Suppressor macrophage (primary cell): ENCODE measurements around the gene CENPP.

Experiments
- DNase-seq, 4 experiments: peaks; one replicate each; pipeline ENCODE4 v3.0.0-alpha.2; 2020 to 2022

The CENPP gene

GRCh38 chr9:92313624-92314012 is 12.1 kb upstream of the CENPP start:
- DNase-seq = no peak

DNA sequence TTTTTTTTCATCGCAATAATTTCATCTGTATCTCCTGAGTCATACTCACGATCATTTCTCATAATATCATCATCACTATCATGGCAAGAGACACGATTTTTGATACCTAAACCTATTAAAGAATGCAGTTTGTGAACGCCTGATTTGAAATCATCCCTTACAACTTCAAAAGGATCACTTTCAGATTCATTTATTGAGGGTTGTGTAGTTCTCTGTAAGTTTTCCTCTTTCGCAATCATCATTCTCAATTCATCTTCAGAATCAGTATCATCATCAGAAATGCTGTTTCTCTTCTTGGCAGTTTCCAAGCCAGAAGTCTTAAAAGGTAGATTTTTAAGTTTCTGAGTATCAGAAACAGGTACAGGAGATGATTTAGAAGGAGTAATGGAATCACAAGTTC is 10.3 kb upstream of the CENPP start:
- DNase-seq = no peak

- DNase-seq = peak; percentile 5 to 28 (median 18)
Measured at GRCh38 chr9:92324431-92324830, 1.3 kb upstream of the CENPP start.

GRCh38 chr9:92324889-92325268 is 874 bp upstream of the CENPP start:
- no peak for DNase-seq

DNA sequence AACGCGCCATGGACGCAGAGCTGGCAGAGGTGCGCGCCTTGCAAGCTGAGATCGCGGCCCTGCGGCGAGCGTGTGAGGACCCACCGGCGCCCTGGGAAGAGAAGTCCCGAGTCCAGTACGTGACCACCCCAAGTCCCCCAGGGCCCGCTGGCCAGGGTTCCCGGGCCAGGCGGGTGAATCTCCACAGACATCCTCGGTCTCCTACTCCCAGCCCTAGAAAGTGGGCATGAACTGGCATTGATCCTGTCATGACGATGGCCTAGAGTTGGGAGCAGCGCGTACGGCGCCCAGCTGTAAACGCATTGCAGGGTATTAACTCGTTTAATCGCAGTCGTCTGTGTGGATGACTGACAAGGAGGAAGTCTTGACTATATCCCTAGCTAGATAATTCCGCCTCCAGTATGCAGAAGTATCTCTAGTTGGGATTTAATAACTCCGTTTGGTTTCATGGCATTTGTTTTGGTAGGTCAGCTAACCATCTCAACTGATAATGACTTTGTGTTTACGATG is 293 bp downstream of the CENPP start:
- peak; percentile 46 to 70 (median 58) for DNase-seq

DNA sequence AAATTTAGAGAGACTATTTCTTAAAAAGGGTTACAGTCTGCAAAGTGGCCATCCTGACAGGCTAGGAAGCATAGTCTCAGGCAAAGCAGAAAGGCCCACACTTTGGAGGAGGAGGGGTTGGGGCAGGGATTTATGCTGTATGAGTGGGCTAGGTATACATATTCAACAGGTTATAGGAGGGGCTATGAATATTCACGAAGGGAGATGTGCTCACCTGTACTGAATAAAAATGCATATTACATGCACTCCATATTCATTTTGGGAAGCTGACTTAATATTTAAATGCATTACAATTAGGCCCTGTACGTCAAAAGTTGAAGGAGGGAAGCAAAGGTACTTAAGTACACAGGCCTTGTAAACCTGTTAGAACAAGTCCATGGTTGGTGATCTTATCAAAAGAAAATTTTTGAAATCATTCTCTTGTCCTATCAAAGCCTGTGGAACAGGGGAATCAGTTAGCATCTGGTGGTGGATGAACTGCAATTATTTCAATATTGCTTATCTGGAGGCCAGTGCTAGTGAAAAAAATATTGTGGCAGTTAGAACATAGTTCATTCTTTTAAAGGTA is 1.6 kb downstream of the CENPP start:
- DNase-seq = no peak

GRCh38 chr9:92328225-92328624 is 2.5 kb downstream of the CENPP start:
- peak; percentile 5 to 42 (median 22) for DNase-seq

DNA sequence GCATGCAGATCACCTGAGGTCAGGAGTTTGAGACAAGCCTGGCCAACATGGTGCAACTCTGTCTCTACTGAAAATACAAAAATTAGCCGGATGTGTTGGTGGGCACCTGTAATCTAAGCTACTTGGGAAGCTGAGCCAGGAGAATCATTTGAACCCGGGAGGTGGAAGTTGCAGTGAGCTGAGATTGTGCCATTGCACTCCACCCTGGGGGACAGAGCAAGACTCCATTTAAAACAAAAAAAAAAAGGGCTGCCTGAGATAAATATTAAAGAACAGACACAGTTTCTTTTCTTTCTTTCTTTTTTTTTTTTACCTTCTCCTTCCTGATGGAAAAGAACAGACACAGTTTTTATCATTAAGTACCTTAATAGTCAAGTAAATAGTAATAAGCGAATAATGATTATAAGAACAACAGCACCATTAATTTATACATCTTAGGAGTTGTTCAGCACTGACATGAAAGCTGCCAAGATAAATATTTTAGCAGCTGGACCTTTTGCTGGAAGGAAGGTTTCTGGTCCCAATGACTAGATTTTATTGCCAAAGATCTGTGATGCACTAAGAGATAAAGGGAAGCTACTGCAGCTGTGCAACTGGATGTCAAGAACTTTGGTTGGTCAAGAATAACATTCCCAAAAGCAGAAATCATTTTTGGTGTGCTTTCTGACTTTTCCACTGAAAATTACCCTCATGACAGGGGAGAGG is 7.0 kb downstream of the CENPP start:
- DNase-seq = no peak

DNA sequence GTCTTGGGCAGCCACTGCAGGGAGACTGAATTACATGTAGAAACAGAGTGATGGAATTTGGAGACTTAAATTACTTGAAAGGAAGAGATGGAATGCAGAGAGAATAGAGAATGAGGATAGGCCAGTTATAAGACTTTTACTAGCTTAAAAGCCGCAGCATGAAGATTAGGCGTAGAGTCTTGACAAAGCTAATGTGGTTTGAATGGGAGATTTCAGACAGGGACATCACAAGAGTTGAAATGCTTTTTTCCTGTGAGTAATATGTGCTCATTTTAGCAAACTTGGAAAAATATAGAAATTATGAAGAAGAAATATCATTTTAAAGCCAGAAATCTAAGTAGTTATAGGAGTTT is 7.5 kb downstream of the CENPP start:
- no peak for DNase-seq

GRCh38 chr9:92341578-92341977 is 15.8 kb downstream of the CENPP start:
- no peak for DNase-seq

- peak in 2 of 4 experiments; percentile 11 to 47 for DNase-seq
Measured at GRCh38 chr9:92342825-92343488, 17.2 kb downstream of the CENPP start.

- no peak for DNase-seq
Measured at GRCh38 chr9:92345582-92345981, 19.8 kb downstream of the CENPP start.

DNA sequence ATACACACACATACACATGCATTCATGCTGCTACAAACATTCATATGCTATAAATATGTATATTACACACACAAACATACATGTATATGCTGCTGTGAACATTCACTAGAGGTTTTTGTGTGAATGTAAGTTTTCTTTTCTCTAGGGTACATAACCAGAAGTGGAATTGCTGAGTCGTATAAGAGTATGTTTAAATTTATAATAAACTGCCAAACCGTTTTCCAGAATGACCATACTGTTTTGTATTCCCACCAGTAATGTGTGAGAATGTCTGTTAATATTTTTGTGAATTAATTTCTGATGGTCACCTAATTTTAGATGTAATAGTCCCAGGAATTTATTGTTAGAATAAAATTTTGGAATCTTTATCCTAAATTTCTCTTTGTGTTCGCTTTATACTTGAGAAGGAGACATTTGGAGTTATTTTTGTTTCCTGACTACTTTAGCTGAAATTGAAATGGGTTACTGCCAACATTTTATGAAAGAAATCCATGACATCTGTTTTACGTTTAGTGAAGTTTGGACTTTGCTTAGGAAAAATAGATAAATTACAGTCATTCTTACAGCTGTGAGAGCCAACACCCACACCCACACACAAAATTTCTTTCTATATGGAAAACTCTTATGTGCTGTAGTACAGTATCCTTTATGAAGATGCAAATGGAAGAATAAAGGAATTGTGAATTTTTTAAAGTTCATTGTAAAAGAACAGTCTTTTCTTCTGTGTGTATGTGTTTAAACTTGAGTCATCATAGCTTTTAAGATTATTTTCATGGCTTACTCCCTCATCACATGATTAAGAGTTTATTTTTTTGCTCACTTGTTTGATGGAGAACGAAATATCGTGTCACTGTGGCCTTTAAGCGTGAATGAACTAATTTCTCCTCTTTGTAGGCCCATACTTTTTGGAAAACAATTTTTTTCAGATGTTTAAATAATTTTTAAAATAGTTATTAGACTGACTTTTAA is 24.3 kb downstream of the CENPP start:
- no peak for DNase-seq

- DNase-seq = peak in 1 of 4 experiments; percentile 30
Measured at GRCh38 chr9:92350740-92351133, 25.0 kb downstream of the CENPP start.

DNA sequence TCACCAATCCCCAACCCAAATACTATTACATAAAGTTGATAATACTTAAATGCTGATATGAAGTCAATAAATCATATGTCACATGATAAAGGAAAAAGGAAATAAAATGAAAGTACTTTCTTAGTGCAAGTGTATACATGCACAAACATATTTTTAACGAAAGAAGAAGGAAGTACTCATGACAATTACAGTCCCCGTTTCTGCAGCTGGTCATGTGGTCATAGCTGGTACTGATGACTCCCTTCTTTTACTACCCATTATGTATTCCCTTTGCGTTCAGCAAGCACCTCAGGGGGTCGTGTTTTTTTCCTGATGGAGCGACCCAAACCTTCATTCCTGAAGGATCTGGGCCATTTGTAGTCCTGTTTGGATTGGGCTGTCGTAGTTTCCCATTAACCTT is 27.3 kb downstream of the CENPP start:
- peak; percentile 60 to 81 (median 73) for DNase-seq

DNA sequence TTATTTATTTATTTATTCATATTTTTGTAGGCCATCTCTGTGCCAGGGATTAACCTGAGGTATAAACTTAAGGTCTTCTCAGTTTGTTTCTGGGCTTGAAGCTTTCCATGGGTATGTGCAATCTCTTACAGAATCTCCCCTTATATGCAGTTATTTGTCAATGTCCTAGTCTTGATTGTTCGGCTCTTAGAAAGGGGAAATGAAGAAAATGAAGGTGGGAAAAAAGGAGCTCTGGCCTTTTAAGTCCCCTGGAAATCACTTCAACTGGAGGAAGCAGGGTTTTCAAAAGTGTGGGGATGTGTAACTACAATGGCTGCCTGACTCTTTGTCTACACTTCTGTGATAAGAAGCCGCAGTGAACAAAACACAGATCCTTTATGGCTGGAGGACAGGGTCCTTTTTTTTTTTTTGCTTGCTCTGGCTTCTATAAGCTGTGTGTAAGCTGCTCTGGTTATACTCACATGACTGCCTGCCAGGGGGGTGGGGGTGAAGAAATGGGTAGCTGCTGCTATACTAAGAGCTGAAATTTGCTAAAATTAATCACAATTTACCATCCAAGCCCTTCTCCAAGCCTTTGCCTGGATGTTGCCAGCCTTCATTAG is 33.7 kb downstream of the CENPP start:
- peak; percentile 36 to 66 (median 60) for DNase-seq

GRCh38 chr9:92360083-92360482 is 34.3 kb downstream of the CENPP start:
- peak in 3 of 4 experiments; percentile 19 to 60 (median 56) for DNase-seq

DNA sequence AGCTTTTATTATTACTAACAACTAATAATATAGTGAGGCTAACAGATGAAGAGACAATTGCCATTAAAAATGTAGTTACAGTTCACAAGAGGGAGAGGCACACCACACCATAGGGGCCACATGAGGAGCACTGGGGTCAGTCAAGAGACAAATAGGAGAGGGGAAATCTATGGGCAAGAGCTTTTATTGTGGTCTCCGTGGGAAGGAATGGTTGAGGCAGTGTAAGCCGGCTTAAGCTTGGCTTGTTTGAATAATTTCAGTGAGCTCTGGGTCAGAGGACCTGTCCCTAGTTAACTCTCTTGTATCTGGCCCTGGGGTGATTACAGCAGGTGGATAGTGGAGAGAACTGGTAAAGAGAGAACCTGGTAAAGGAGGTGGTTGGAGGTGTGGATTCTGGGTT is 43.3 kb downstream of the CENPP start:
- no peak for DNase-seq

- DNase-seq = no peak
Measured at GRCh38 chr9:92373167-92373566, 47.4 kb downstream of the CENPP start.

DNA sequence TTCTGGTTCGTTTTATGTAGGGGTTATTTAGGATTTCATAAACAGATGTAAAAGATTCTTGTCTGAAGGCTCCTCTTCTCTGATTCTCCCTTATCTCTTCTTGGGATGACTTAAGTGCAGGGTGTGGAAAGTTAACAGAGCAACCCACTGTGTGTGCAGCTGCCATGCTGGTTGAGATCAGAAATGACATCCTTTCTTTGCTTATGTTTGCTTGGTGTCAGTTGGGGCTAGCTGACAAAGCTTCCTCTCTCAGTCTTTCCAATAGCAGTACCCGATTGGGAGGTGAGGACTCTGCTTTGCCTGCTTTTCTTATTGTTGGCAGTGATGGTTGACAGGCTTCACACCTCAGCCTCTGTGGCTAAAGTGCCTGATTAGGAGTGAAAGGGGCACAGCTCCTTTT is 52.1 kb downstream of the CENPP start:
- no peak for DNase-seq

GRCh38 chr9:92378865-92379560 is 53.3 kb downstream of the CENPP start:
- no peak for DNase-seq

DNA sequence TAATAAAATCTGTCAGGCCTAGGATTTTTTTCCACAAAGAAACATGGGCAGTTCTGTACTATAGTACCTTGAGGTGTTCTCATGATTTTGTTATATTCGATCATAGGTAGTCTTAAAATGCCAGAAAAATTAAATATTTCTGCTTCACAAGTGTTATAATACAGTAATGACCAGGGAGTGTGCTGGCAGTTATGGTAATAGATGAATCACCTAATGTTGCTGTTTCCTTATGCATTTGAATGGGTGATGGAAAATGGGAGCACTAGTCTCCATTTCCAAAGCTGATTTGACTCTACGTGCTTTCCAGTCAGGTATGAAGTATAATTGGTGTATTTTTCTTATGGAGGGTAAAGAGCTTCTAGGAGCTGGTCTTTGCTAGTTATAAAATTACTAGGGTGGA is 54.9 kb downstream of the CENPP start:
- DNase-seq = no peak
